Activated naive CD4-positive, alpha-beta T cell treated with anti-CD3 and anti-CD28 coated beads, Interleukin-2, amount 50 U/mL, for 72 hours (primary cell): ENCODE data around the gene ONECUT3. TPM values are rescaled to one million over a fixed set of nuclear protein-coding genes. Genes with fewer than 3 reads are reported as not detected.

Experiments used
- ATAC-seq, 2 donors: fragments of 150-1000 bp; cut with Tn5 transposase; 2 replicates each; pipeline ENCODE4 v1.10.0; 2021; ENCODE audit warnings: mild to moderate bottlenecking in 2 of 2, moderate library complexity in 2 of 2
- DNase-seq, 2 donors: peaks; one replicate each; pipeline ENCODE4 v3.0.0; 2021 to 2022; ENCODE audit warnings: low spot score in 2 of 2
- H3K27ac Mint-ChIP-seq, 2 donors: one replicate each; pipeline ENCODE4 v1.8.0; 2022; ENCODE audit warnings: mild to moderate bottlenecking in 2 of 2, mixed read lengths in 2 of 2
- H3K36me3 Mint-ChIP-seq, 2 donors: one replicate each; pipeline ENCODE4 v1.8.0; 2022; ENCODE audit warnings: mixed read lengths in 2 of 2
- H3K9me3 Mint-ChIP-seq, 2 donors: one replicate each; pipeline ENCODE4 v1.8.0; 2022; ENCODE audit warnings: mixed read lengths in 2 of 2
- total RNA-seq, 2 donors: library from RNA; stranded (reverse); gene quantifications; one replicate each; pipeline ENCODE4 v1.2.3, GENCODE V29; 2022

ONECUT3 gene
- total RNA-seq, 2 donors from 2014 or later: not detected

DNA sequence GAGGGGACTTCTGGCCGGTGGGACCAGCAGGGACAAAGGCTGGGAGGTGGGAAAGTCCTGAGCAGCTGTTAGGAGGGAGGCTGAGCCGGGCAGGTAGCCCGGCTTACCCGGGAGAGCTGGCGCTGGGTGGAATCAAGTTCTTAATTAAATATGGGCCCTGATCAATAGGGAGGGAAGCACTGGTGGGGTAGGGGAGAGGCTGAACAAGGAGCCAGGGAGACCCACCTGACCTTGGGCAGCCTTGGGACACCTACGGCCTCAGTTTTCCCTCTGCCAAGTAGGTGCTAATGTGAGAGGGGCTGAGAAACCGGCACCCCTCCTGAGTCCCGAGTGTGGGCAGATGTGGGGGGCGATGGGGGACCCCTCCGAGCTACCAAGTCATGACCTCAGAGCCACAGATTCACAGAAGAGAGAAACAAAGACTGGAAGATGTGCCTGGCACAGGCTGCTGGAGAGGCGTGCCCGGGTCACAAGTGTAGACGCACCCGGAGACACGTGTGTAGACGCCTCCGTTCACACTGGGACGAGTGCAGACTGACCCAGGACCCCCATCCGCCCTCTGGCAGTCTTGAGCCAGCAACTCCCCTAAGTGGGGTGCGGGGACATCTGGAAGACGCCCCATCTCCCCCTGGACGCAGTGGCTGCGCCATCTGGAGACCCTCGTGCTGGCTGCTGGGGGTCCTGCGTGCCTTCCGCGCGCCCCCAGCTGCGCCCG is 8.4 kb downstream of the ONECUT3 start:
- no peaks in the 10 kb centered on the region for H3K36me3 Mint-ChIP-seq
- ATAC-seq (no peak), DNase-seq (no peak)
- H3K9me3 Mint-ChIP-seq: no peaks in the 10 kb centered on the region
- H3K27ac Mint-ChIP-seq: peak overlapping the region in 1 of 2 donors; percentile 72

- H3K9me3 Mint-ChIP-seq: no peaks in the 10 kb centered on the region
- H3K27ac Mint-ChIP-seq: no peak overlapping the region
- ATAC-seq: no peak
- DNase-seq: no peak
- H3K36me3 Mint-ChIP-seq: no peaks in the 10 kb centered on the region
Observed at GRCh38 chr19:1762243-1763117, 9.2 kb downstream of the ONECUT3 start.

- ATAC-seq: peak in 1 of 2 donors; percentile 59
- Mint-ChIP-seq H3K36me3 (no peaks in the 10 kb centered on the region), H3K9me3 (no peaks in the 10 kb centered on the region), H3K27ac (peak overlapping the region in 1 of 2 donors; percentile 62)
- DNase-seq: no peak
Observed at GRCh38 chr19:1763648-1764639, 10.6 kb downstream of the ONECUT3 start.

DNA sequence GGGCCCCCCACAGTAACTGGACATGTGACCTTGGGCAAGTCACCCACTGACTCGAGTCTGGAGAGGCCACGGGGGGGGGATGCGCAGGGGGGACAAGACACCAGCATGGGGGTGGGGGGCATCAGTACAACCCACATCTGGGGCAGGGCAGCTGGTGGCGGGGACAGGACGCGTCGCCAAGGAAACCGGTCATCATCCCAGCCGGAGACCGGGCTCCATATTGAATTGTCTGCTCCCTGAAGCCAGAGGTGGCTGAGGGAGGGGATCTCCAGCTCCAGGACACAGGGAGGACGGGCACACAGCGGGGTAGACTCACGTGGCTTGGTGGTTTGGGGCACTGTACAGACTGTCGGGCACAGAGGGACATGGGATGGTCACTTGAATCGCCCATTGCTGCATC is 11.4 kb downstream of the ONECUT3 start:
- H3K9me3 Mint-ChIP-seq: no peaks in the 10 kb centered on the region
- H3K27ac Mint-ChIP-seq: no peak overlapping the region
- ATAC-seq: no peak
- no peak for DNase-seq
- peaks cover 0 to under 1% of the 10 kb centered on the region in 2 donors for H3K36me3 Mint-ChIP-seq

GRCh38 chr19:1765232-1765903 is 12.1 kb downstream of the ONECUT3 start:
- Mint-ChIP-seq H3K9me3 (no peaks in the 10 kb centered on the region), H3K27ac (no peak overlapping the region), H3K36me3 (peaks cover 0 to 7% of the 10 kb centered on the region in 2 donors)
- DNase-seq (no peak), ATAC-seq (no peak)

DNA sequence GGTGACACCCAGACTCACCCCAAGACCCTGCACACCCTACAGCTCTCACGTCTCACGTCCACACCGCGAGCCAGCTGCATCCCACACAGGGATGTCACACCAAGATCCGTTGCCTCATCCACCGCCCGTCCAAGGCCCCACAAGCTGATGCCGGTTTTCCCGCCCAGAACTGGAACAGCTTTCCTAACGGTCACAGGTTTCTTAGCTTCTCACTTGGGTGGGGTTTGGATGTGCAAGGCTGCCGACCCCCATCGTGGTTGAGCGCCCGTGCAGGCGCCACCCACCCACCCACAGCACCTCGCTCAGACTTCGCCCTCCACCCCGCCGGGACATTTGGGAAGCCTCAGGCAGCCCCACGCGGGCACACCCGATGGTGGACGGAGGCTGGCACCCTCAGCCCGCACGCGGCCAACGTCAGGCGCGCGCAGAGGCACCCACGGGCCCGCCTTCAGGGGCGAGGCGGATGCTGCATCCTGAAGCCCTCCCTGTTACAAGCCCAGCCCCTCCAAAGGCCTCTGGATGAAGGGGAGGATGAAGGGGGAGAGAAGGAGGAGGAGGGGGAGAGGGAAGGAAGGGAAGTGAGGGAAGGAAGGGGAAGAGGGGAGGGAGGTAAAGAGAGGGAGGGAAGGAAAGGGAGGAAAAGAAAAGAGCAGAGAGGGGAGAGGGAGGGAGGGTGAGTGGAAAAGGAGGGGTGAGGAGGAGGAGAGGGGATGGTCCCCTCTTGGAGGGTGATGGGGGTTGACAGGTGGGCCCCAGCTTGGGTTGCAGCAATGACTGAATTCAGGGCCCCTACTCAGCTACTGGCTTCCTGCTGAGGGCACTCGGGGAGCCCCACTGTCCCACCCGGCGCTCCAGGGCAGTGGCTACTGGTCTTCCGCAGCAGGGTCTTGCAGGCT is 12.8 kb downstream of the ONECUT3 start:
- ATAC-seq (no peak), DNase-seq (no peak)
- Mint-ChIP-seq H3K36me3 (peaks cover 6 to 14% of the 10 kb centered on the region in 2 donors), H3K27ac (no peak overlapping the region), H3K9me3 (peaks cover 6 to 7% of the 10 kb centered on the region in 2 donors)

GRCh38 chr19:1766800-1767352 is 13.6 kb downstream of the ONECUT3 start:
- ATAC-seq: peak in 1 of 2 donors; percentile 34
- Mint-ChIP-seq H3K27ac (no peak overlapping the region), H3K36me3 (peaks cover 12 to 20% of the 10 kb centered on the region in 2 donors), H3K9me3 (peaks cover 7 to 9% of the 10 kb centered on the region in 2 donors)
- DNase-seq: no peak

- peaks cover 7 to 12% of the 10 kb centered on the region in 2 donors for H3K9me3 Mint-ChIP-seq
- no peak overlapping the region for H3K27ac Mint-ChIP-seq
- DNase-seq: peak in 1 of 2 donors; percentile 78
- ATAC-seq: peak; percentile 63 to 79
- peaks cover 12 to 20% of the 10 kb centered on the region in 2 donors for H3K36me3 Mint-ChIP-seq
Observed at GRCh38 chr19:1767464-1767933, 14.2 kb downstream of the ONECUT3 start.

DNA sequence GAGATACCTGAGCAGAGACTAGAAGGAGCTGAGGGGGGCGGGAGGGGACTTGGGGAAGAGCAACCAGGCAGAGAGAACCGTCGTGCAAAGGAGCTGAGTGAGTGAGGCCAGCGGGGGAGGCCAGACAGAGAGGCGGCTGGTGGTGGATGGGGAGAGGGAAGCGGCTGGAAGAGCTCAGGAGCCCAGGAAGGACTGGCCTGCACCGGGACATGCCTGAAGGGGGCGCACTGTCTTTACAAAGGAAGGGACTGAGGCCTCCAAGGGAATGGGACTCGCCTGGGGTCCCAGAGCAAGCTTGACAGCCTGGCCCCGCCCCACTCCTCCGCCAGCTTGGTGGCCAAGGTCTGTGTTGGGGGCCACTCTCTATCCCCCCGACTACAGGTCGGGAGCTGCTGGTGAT is 14.9 kb downstream of the ONECUT3 start:
- H3K27ac Mint-ChIP-seq: no peak overlapping the region
- H3K9me3 Mint-ChIP-seq: peaks cover 7 to 13% of the 10 kb centered on the region in 2 donors
- ATAC-seq (no peak), DNase-seq (no peak)
- peaks cover 12 to 20% of the 10 kb centered on the region in 2 donors for H3K36me3 Mint-ChIP-seq

DNA sequence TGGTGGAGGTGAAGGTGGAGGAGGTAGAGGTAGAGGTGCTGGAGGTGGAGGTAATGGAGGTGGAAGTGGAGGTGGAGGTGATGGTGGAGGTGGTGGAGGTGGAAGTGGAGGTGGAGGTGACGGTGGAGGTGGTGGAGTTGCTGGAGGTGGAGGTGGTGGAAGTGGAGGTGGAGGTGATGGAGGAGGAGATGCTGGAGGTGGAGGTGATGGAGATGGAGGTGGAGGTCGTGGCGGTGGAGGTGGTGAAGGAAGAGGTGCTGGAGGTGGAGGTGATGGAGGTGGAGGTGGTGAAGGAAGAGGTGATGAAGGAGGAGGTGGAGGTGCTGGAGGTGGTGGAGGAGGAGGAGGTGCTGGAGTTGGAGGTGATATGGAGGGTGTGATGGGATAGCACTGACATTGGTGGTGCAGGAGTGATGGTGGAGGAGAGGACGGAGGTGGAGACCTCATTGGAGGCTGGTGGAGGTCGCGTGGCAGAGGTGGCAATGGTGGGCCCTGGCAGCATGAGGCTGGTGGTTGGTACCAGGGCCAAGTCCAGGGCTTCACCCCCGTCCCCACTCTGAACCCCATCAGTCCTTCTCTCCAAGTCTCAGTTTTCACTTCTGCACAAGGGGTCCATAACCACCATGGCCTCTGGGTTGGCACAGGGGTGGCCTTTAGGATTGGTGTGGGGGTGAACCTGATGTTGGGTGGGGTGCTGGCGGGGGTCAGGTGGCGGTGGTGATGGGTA is 15.8 kb downstream of the ONECUT3 start:
- no peak for ATAC-seq
- peaks cover 7 to 13% of the 10 kb centered on the region in 2 donors for H3K9me3 Mint-ChIP-seq

DNA sequence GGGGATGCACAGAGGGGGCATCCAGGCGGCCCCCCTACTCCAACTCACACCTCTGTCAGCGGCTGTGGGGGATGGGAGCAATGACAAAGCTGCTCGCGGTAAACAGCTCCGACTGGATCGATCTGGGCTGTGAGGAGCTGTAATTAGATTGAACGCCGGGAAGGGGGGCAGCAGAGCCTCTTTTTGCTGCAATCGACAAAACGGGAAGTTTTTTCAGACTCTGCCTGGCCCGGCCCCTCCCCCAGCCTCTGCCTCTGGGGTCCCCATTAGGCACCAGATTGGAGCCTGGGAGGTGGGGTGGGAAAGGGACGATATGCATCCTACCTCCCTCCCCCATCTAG is 16.3 kb downstream of the ONECUT3 start:
- no peak overlapping the region for H3K27ac Mint-ChIP-seq
- DNase-seq (no peak), ATAC-seq (no peak)
- peaks cover 12 to 20% of the 10 kb centered on the region in 2 donors for H3K36me3 Mint-ChIP-seq
- peaks cover 7 to 13% of the 10 kb centered on the region in 2 donors for H3K9me3 Mint-ChIP-seq

More for the DNA sequence above, 15.8 kb downstream of the ONECUT3 start:
- DNase-seq: no peak
- peaks cover 12 to 20% of the 10 kb centered on the region in 2 donors for H3K36me3 Mint-ChIP-seq
- no peak overlapping the region for H3K27ac Mint-ChIP-seq

DNA sequence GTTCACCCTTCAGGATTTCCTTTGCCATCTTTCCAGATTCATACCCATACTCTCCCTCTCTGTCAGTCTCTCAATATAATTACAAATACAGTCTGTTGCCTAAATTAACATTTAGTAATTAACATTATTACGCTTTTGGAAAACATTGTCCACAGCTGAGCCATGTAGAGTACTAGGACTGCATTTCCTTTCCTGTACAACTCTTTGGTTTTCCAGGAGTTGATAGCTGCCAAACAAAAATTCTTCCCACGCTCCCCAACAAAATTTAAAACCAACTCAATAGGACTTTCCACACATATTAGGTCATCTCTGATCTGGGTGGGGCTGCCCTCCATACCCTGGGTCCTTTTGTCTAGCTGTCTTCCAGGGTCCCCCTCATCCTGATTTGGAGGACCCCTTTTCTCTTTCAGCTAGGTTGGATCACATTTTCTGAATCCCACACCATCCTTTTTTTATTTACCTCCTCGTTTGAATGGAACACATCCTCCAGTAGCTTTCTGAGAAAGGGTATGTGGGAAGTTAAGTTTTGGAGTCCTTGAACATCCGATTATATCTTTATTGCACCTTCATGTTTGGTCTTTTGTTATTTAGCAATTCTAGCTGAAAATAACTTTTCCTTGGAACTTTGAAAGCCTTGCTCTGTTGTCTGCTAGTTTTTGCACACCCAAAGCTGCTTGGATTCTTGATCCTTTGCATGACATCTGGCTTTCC is 17.7 kb downstream of the ONECUT3 start:
- no peak for ATAC-seq

GRCh38 chr19:1773184-1773583 is 19.9 kb downstream of the ONECUT3 start:
- Mint-ChIP-seq H3K9me3 (peaks cover 7 to 13% of the 10 kb centered on the region in 2 donors), H3K36me3 (peaks cover 12 to 25% of the 10 kb centered on the region in 2 donors), H3K27ac (no peak overlapping the region)
- DNase-seq (no peak), ATAC-seq (no peak)

More for the DNA sequence above, 17.7 kb downstream of the ONECUT3 start:
- no peak for DNase-seq
- no peak overlapping the region for H3K27ac Mint-ChIP-seq
- peaks cover 12 to 20% of the 10 kb centered on the region in 2 donors for H3K36me3 Mint-ChIP-seq
- H3K9me3 Mint-ChIP-seq: peaks cover 7 to 13% of the 10 kb centered on the region in 2 donors
